Mesenchymal stem cell (in vitro differentiated cells and primary cell): ENCODE measurements around the gene STK38.
A peak's percentile ranks its signal among the peaks of the same experiment; 100 is the strongest.

Experiments
- DNase-seq: peaks from one replicate; pipeline ENCODE4 v3.0.0-alpha.2; 2013
- H2AFZ ChIP-seq: one replicate; pipeline ENCODE4 v1.6.1; 2013; ENCODE audit warnings: low read depth, mild to moderate bottlenecking, control low read depth, inconsistent platforms, low read length, moderate library complexity
- H2AK5ac ChIP-seq: 2 replicates; pipeline ENCODE4 v1.6.1; 2013; ENCODE audit warnings: low read length, moderate library complexity, mild to moderate bottlenecking, inconsistent platforms; ENCODE audit not compliant: severe bottlenecking
- H2BK120ac ChIP-seq: one replicate; pipeline ENCODE4 v1.6.1; 2013; ENCODE audit warnings: low read depth, mild to moderate bottlenecking, inconsistent platforms, low read length, moderate library complexity
- H2BK12ac ChIP-seq, 2 experiments: one replicate each; pipeline ENCODE4 v1.6.1; 2013; ENCODE audit warnings: inconsistent platforms in 2 of 2, low read length in 2 of 2, mild to moderate bottlenecking in 2 of 2, moderate library complexity in 2 of 2, control low read depth in 1 of 2
- H2BK15ac ChIP-seq: one replicate; pipeline ENCODE4 v1.6.1; 2013; ENCODE audit warnings: mild to moderate bottlenecking, low read depth, inconsistent platforms; ENCODE audit not compliant: poor library complexity, severe bottlenecking
- H2BK5ac ChIP-seq: 2 replicates; pipeline ENCODE4 v1.6.1; 2013; ENCODE audit warnings: low read depth, mild to moderate bottlenecking, low read length, control low read depth, inconsistent platforms; ENCODE audit not compliant: poor library complexity, severe bottlenecking
- H3K14ac ChIP-seq, 2 experiments: one replicate each; pipeline ENCODE4 v1.6.1; 2013; ENCODE audit warnings: inconsistent platforms in 2 of 2, low read length in 2 of 2, control low read depth in 1 of 2, mild to moderate bottlenecking in 1 of 2, moderate library complexity in 1 of 2
- H3K18ac ChIP-seq, 2 experiments: one replicate each; pipeline ENCODE4 v1.6.1; 2013; ENCODE audit warnings: inconsistent platforms in 2 of 2, low read length in 2 of 2, control low read depth in 1 of 2, low read depth in 1 of 2, mild to moderate bottlenecking in 1 of 2
- H3K23ac ChIP-seq, 2 experiments: one replicate each; pipeline ENCODE4 v1.6.1; 2013; ENCODE audit warnings: inconsistent platforms in 2 of 2, low read length in 2 of 2, mild to moderate bottlenecking in 2 of 2, moderate library complexity in 2 of 2, control low read depth in 1 of 2
- H3K27ac ChIP-seq: 2 replicates; pipeline ENCODE4 v1.5.1; 2013; ENCODE audit warnings: mild to moderate bottlenecking, moderate library complexity, low read length, control low read depth, inconsistent platforms; ENCODE audit not compliant: poor library complexity, severe bottlenecking
- H3K27me3 ChIP-seq, 2 experiments: 2 replicates each; pipeline versions ENCODE4 v1.6.1 to v1.7.0; 2013; ENCODE audit warnings: low read length in 2 of 2, mild to moderate bottlenecking in 2 of 2, moderate library complexity in 2 of 2, control low read depth in 1 of 2, inconsistent platforms in 1 of 2; ENCODE audit not compliant: control insufficient read depth in 1 of 2, insufficient read depth in 1 of 2
- H3K36me3 ChIP-seq, 2 experiments: 2 replicates each; pipeline versions ENCODE4 v1.6.1 to v1.7.0; 2013; ENCODE audit warnings: low read length in 2 of 2, control low read depth in 1 of 2, inconsistent platforms in 1 of 2, low read depth in 1 of 2, mild to moderate bottlenecking in 1 of 2; ENCODE audit not compliant: insufficient read depth in 2 of 2, control insufficient read depth in 1 of 2
- H3K4ac ChIP-seq, 2 experiments: one replicate each; pipeline ENCODE4 v1.6.1; 2013; ENCODE audit warnings: inconsistent platforms in 2 of 2, low read length in 2 of 2, mild to moderate bottlenecking in 2 of 2, moderate library complexity in 2 of 2, control low read depth in 1 of 2, low read depth in 1 of 2
- H3K4me1 ChIP-seq: 2 replicates; pipeline ENCODE4 v1.6.1; 2013; ENCODE audit warnings: low read depth, low read length, control low read depth; ENCODE audit not compliant: control insufficient read depth, insufficient read depth
- H3K4me2 ChIP-seq: 2 replicates; pipeline ENCODE4 v1.6.1; 2013; ENCODE audit warnings: low read length, mild to moderate bottlenecking, inconsistent platforms; ENCODE audit not compliant: poor library complexity, severe bottlenecking
- H3K4me3 ChIP-seq, 2 experiments: 2 replicates each; pipeline versions ENCODE4 v1.5.1 to v1.7.0; 2013; ENCODE audit warnings: low read length in 2 of 2, mild to moderate bottlenecking in 2 of 2, control low read depth in 1 of 2, low read depth in 1 of 2; ENCODE audit not compliant: insufficient read depth in 1 of 2
- H3K79me1 ChIP-seq: replicated peaks from 2 replicates; pipeline ENCODE4 v1.6.1; 2013; ENCODE audit warnings: mild to moderate bottlenecking, control low read depth, low read length, inconsistent platforms; ENCODE audit not compliant: poor library complexity, severe bottlenecking
- H3K9ac ChIP-seq: 2 replicates; pipeline ENCODE4 v1.7.0; 2013; ENCODE audit warnings: mild to moderate bottlenecking, low read length, moderate library complexity
- H3K9me3 ChIP-seq: 2 replicates; pipeline ENCODE4 v1.7.0; 2013; ENCODE audit warnings: mild to moderate bottlenecking, low read length; ENCODE audit not compliant: control insufficient read depth
- H4K8ac ChIP-seq: one replicate; pipeline ENCODE4 v1.6.1; 2013; ENCODE audit warnings: inconsistent platforms, mild to moderate bottlenecking, low read length, moderate library complexity
- H4K91ac ChIP-seq: one replicate; pipeline ENCODE4 v1.6.1; 2013; ENCODE audit warnings: mild to moderate bottlenecking, low read length, inconsistent platforms
- WGBS: methylation state at CpG from one replicate; pipeline ENCODE4 v1.1.7; 2013; ENCODE audit warnings: mixed read lengths; 5-methylcytosine and 5-hydroxymethylcytosine counted together

The STK38 gene

DNA sequence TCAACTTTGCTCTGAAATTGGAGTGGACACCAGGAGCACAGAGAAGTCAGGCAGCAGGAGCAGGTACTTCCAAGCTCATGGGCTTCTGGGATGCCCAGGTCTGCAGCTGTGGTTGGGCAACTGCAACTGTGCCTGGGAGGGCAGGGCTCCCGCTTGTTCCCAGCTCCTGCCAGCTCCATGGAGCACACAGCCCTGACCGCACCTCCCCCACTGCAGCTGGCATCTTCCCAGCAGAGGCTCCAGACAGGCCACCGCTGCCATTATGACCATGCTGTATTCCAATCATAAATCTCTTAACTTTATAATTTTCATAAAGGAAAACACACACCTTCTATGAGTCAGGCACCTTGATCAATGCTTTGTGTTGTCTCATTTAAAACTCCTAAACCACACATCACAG lies 36.9 kb downstream of the STK38 start:
- no peak overlapping the region for H2AK5ac ChIP-seq
- WGBS = 94% methylated on average over 3 of the region's 3 CpGs

DNA sequence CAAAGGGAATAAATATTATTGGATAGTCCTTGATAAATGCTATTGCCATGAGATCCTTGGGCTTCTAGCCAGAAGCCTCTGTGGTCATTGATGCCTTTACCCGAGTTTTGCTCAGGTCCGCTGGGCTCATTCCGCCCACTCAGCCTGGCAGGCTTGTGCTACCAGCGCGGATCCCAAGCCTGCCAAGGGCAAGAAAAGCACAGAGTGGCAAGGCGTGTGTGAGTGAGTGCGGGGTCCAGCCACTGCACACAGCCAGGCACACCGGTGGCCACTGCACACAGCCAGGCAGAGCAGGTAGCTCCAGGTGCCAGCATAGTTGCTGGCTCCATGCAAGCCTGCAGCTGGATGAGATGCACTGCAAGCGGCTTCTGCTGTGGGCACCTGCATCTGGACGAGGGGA lies 38.7 kb downstream of the STK38 start:
- Histone ChIP-seq H2AFZ (no peak overlapping the region), H3K27ac (no peak overlapping the region), H3K9ac (no peak overlapping the region), H3K4me3 (no peak overlapping the region), H4K91ac (no peak overlapping the region), H4K8ac (no peak overlapping the region), H2BK120ac (no peak overlapping the region), H3K27me3 (no peaks in the 10 kb centered on the region), H3K36me3 (peaks cover 31 to 76% of the 10 kb centered on the region in 2 experiments), H2BK15ac (no peak overlapping the region), H3K18ac (no peak overlapping the region), H3K9me3 (no peaks in the 10 kb centered on the region), H2AK5ac (no peak overlapping the region), H3K79me1 (peaks cover 8% of the 10 kb centered on the region), H2BK12ac (no peak overlapping the region), H3K4me1 (peaks cover 6% of the 10 kb centered on the region), H2BK5ac (no peak overlapping the region), H3K23ac (no peak overlapping the region), H3K4ac (no peak overlapping the region), H3K4me2 (no peak overlapping the region), H3K14ac (no peak overlapping the region)
- WGBS = 96% methylated on average over 10 of the region's 10 CpGs
- no peak for DNase-seq

More for the DNA sequence above, 36.9 kb downstream of the STK38 start:
- peaks cover 12% of the 10 kb centered on the region for H3K79me1 ChIP-seq
- no peak overlapping the region for H3K4ac ChIP-seq
- no peak overlapping the region for H3K27ac ChIP-seq
- H3K4me2 ChIP-seq = no peak overlapping the region
- no peaks in the 10 kb centered on the region for H3K27me3 ChIP-seq
- H3K9ac ChIP-seq = no peak overlapping the region
- H3K14ac ChIP-seq = no peak overlapping the region
- no peak overlapping the region for H4K91ac ChIP-seq
- H4K8ac ChIP-seq = no peak overlapping the region
- no peak overlapping the region for H2BK12ac ChIP-seq
- no peak overlapping the region for H2BK5ac ChIP-seq
- H3K4me1 ChIP-seq = peaks cover 8% of the 10 kb centered on the region
- H2AFZ ChIP-seq = no peak overlapping the region
- no peak overlapping the region for H2BK120ac ChIP-seq
- no peak overlapping the region for H3K4me3 ChIP-seq
- no peak overlapping the region for H3K23ac ChIP-seq
- no peak for DNase-seq
- H3K9me3 ChIP-seq = no peaks in the 10 kb centered on the region
- H2BK15ac ChIP-seq = no peak overlapping the region
- peaks cover 32 to 80% of the 10 kb centered on the region in 2 experiments for H3K36me3 ChIP-seq
- no peak overlapping the region for H3K18ac ChIP-seq

DNA sequence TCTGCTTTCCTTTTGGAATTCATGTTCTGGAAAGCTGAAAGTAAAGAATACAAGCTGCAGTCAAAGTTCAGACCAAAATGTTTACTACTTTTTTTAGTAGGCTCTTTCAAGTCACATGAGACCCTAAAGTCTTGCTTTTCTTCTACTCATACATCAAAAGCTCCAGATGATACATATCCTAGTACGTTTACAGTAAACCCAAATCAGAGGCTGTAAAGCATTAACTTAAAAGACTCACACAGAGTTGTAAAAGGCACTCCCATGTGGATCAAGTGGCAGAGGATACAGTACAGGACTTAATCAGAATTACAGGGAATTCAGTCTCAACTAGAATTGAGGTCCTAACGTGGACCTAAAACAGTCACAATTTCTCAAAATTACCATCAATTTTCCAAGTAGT lies 40.7 kb downstream of the STK38 start:
- Histone ChIP-seq H4K91ac (no peak overlapping the region), H3K36me3 (peaks cover 25 to 83% of the 10 kb centered on the region in 2 experiments), H3K9ac (no peak overlapping the region), H3K79me1 (peaks cover 8% of the 10 kb centered on the region), H3K18ac (no peak overlapping the region), H3K14ac (no peak overlapping the region), H2BK12ac (no peak overlapping the region), H3K4ac (no peak overlapping the region), H2BK15ac (no peak overlapping the region), H2BK120ac (no peak overlapping the region), H3K4me1 (peaks cover 8% of the 10 kb centered on the region), H3K23ac (no peak overlapping the region), H3K27me3 (no peaks in the 10 kb centered on the region), H2AFZ (no peak overlapping the region), H2AK5ac (no peak overlapping the region), H3K27ac (peak overlapping the region; percentile 17), H3K4me3 (no peak overlapping the region), H3K4me2 (no peak overlapping the region), H4K8ac (no peak overlapping the region), H3K9me3 (no peaks in the 10 kb centered on the region), H2BK5ac (no peak overlapping the region)
- 90% methylated on average over 1 of the region's 2 CpGs for WGBS
- no peak for DNase-seq

DNA sequence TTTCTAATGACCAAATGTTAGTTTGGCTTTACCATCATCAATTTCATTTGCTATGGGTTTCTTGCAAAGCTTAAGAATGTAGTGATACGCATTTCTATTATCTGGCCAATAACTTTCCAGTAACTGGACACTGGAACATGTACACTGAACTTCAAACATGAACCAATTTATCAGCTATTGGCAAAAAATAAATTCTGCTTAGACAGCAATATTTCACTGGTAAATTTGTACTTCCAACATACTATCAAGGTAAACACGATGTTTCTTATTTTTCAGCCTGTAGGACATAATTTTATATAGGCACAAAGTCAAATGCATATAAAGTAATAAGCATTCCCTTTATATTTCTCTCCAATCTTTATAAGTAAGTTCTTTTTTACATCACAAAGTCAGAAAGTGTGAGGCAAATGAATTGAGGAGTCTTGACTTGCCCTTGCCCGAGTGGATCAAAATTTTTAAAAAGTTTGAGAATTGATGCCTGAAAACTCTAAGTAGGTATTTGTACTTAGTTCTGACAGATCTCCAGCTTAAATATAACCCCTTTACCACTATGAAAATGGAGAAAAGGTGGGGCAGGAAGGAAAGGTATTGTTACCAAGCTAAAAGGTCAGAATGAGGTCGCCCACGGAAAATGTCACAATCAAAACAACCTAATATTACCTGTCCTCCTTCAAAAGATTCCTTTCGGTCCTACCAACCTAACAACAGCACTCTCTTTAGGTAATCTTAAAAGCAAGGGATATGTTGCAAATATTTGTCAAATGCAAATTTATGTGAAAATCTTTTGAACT lies 41.3 kb downstream of the STK38 start:
- H3K18ac ChIP-seq = no peak overlapping the region
- H3K79me1 ChIP-seq = peaks cover 8% of the 10 kb centered on the region
- H2BK15ac ChIP-seq = no peak overlapping the region
- H2AK5ac ChIP-seq = no peak overlapping the region
- no peak overlapping the region for H4K8ac ChIP-seq
- no peaks in the 10 kb centered on the region for H3K27me3 ChIP-seq
- peaks cover 9% of the 10 kb centered on the region for H3K4me1 ChIP-seq
- peak overlapping the region; percentile 17 for H3K27ac ChIP-seq
- H3K9ac ChIP-seq = no peak overlapping the region
- no peak overlapping the region for H3K4me2 ChIP-seq
- no peak overlapping the region for H4K91ac ChIP-seq
- H2BK12ac ChIP-seq = no peak overlapping the region
- H3K9me3 ChIP-seq = no peaks in the 10 kb centered on the region
- DNase-seq = no peak
- H3K4ac ChIP-seq = no peak overlapping the region
- no peak overlapping the region for H2BK5ac ChIP-seq
- H3K23ac ChIP-seq = no peak overlapping the region
- WGBS = 100% methylated on average over 1 of the region's 6 CpGs
- no peak overlapping the region for H3K4me3 ChIP-seq
- H2BK120ac ChIP-seq = no peak overlapping the region
- H3K14ac ChIP-seq = no peak overlapping the region
- no peak overlapping the region for H2AFZ ChIP-seq
- peaks cover 22 to 81% of the 10 kb centered on the region in 2 experiments for H3K36me3 ChIP-seq
